GM15510 (cell line): ENCODE data around the gene ADAMTS20.

Experiments used
- POLR2A ChIP-seq: IDR thresholded peaks from 3 replicates; pipeline ENCODE4 v1.6.1; 2011; ENCODE audit warnings: borderline replicate concordance; ENCODE audit not compliant: insufficient read length; ENCODE audit errors: extremely low read depth

The ADAMTS20 gene

DNA sequence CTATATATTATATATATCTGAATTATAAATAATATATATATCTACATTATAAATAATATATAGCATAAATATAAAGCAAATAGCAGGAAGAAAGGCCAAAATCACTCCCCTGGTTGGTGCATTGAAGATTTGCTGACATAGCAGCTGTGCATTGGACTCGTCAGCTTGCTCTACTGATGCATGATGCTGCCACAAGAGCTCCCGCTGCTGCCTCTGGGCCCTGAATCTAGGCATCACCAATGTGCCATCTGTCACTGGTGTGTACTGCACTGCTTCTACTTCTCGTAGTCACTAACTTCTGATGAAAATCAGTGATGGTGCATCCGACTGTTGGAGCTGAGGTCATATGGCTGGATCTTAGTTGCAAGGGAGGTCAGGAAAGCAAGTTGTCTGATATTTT, 205.0 kb downstream of the ADAMTS20 start:
- TF ChIP-seq POLR2A, result no peak

DNA sequence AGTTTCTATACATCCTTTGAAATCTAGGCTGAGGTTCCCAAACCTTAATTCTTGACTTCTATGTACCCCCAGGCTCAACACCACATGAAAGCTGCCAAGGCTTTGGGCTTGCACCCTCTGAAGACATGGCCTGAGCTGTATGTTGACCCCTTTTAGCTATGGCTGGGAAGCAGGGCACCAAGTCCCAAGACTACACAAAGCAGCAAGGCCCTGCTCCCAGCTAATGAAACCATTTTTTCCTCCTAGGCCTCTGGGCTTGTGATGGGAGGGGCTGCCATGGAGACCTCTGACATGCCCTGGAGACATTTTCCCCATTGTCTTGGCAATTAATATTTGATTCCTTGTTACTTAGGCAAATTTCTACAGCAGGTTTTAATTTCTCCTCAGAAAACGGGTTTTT, 207.0 kb downstream of the ADAMTS20 start:
- no peak for TF ChIP-seq POLR2A

DNA sequence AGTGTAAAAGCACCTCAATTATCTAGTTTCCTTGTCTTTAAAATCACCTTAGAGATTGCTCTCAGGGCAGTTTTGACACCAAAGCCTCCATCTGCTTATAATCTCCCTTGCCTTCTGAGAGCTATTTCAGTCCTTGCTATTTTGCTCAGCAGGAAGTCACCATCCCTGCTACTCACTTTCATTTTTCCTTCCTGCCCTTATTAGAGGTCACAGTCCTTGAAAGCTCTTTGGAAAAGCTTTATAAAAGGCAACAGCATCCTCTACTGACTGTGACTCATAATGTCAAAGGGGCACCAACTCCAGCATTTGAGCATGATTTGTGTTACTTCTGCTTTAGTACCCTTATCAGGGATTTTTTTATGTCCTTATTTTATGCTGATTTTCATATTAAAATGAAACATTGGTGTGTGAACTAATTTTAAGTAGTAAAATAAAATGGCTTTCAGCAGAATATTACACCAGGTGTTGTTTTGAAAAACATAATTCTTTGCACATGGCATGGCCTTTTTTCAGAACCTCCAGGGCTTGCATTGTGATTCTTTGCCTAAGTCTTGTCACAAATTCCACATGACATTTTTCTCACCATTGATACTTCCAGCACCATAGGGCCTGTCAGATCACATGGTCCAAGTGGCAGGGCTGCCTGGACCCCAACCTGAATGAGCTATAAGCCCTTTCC, 213.0 kb downstream of the ADAMTS20 start:
- no peak for TF ChIP-seq POLR2A

DNA sequence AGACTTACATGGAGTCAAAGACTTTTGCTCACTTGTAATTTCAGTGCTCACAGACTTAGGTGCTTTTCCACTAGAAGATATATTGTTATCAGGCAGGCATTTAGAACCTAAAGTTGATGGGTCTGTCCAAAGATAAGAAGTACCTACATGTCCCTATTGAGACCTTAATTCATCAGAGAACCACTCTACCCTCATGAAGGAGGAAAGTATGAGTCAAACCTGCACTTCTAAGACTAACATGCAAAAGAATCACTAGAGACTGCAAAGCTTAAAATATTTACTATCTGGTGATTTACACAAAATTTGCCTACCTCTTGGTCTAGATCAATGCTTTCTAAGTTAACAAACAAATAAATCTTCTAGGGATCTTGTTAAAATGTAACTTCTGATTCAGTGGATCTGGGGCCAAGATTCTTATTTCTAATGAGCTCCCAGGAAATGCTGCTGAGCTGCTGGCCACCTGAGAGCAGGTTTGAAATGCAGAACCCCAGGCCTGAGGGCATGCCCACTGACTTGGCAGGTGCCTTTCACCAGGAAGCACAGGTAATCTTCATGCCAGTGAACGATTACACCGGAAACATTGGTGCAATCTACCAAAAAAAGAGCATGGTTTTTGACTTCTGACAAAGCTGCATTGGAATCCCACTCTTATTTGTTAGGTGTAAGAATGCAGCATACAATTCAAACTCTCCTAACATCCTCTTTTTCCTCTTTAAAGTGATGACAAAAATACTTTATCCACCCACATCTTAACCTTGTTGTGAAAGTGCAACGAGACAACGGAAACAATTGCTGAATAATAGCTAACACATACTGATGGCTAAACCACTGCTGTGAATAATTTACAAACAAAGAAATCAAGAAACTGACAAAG, 214.2 kb downstream of the ADAMTS20 start:
- no peak for TF ChIP-seq POLR2A

DNA sequence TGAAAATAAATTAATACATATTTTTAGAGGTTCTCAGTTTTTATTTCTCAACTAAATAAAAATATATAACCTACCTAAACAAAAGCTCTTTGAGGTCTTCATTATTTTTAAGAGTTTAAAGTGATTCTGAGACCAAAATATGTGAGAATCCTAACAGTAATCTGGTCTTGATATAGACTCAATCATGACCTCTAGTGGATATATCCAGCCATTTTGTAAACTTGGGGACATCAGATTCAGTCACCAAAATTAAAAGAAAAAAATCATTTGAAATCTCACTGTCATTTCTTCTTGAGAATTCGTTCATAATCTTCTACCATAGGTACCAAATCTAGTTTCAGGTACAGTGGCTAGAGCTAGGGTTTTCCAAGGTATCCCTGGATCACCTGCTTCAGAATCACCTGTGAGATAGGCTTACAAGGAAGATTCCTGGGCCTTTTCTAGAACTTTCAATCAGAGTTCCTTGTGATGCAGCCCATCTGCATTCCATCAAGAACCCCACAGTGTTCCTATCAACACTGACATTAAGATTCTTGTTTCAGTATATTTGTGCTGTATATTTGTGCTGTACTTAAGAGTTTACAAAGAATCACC, 214.9 kb downstream of the ADAMTS20 start:
- TF ChIP-seq POLR2A, result no peak

DNA sequence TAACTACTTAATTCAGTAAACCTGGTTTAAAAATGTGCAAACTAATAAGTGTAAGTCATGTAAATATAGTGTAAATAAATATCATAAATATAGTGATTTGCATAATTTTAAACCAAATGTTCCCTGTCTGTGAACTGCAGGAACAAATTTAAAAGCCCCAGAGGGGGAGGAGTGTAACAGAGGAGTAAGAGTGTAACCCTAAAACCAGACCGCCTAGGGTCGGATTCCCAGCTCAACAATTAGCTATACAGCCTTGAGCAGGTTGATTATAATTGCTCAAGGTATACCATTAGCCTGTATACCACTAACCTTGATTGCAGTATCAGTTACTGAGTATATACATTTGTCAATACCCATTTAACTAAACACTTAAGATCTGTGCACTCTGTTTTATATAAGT, 218.4 kb downstream of the ADAMTS20 start:
- TF ChIP-seq POLR2A, result no peak

DNA sequence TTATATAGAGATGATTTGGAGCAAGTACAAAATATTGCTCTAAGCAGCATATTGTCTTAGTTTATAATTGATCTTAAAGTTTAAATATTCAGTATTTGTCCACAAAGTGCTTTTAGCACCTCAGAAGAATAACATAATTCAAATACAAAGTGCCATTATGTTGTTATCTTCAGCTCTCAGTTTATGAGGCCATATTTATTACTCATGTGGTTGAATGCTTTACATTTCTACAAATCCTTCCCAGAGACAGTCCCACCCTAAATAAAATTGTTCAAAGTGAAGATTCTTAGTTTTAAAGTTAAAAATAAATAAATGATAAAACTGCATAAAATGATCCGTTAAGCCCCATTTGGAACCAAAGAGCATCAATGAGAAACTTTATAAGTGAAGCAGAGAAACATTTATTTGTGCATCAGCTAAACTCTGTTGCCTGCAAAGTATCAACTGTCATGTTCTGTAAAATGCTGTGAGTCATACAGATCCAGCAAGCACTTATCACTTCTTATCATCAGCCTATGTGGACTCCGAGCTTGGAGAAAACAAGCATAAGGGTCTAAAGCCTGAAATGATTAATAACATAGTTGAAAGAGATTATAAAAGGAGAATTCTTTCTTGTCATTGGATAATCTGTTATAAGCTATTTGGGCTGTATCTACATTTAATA, 218.9 kb downstream of the ADAMTS20 start:
- TF ChIP-seq POLR2A, result no peak

DNA sequence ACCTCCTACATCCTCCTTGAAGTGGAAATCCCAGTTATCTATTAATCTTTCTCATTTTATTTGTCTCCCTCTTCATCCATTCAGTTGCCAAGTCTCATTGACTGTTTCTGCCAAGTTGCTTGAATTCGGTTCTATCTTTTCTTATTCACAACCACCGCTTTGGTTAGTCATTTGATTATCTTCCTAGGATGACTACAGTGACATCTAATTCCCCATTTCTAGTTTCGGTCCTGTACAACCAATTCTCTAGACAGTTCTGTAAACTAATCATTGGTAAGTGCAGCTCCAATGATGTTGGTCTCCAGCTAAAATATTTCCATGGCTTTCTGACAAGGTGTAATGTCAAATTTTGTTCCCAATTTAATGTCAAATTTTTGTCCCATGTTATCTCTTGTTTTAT, 220.1 kb downstream of the ADAMTS20 start:
- no peak for TF ChIP-seq POLR2A

DNA sequence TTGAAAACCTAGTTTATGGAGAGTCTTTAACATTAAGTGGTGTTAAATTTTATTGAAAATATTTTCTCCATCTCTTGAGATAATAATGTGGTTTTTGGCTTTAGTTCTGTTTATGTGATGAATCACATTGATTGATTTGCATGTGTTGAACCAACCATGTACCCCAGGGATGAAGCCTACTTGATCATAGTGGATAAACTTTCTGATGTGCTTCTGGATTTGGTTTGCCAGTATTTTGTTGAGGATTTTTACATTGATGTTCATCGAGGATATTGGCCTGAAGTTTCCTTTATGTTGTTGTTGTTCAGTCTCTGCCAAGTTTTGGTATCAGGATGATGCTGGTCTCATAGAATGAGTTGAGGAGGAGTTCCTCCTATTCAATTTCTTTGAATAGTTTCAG, 222.6 kb downstream of the ADAMTS20 start:
- TF ChIP-seq POLR2A, result no peak

DNA sequence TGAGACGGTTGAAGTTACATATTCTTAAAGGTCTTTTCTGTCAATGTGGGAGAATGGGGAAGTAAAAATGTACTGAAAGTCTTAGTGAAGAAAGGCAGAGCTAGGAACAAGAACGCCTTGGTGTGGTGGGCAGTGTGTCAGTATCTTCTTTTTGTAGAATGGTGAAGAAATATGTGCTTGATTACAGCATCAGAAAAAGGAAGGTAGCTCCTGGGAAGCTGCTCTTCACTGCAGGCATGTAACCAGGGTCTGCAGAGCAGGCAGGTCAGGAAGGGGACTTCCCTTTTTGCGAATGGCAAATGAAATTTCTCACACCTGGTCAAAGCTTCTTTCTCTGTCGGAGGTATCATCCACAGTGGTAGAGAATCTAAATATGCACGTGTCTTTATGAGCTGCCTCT, 226.2 kb downstream of the ADAMTS20 start:
- TF ChIP-seq POLR2A, result no peak

DNA sequence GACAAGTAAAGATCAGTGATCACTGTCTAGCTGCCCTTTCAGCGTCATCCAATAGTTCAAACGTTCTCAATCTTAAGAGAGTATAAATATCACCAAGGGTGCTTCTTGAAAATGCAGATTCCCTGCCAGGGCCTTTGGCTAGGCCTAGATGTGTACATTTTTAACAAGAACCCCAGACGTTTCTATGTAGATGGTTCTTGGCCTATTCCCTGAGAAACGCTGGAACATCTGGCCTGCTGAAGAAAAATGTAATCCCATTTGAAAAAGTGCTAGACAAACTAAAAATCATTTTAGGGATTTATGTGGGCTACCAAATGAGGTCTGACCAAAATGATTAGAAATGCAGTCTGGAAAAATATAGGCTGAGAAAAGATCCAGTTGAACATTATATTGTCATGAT, 231.7 kb downstream of the ADAMTS20 start:
- no peak for TF ChIP-seq POLR2A

DNA sequence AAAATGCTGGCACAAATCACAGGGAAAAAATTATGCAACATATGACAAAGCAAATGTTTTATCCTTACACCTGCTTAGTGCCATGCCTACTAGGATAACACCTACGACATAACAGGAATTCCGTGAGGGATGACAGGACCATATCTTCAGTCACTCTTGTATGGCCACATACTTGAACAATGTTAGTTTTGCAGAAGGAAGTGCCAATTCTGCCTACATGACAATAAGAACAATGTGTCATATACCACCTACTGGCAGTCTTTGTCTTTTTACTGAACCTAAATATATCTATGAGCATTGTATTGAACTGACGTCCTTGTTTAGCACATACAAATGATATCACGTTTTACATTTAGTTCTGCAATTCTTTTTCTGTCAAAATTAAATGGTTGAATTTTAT, 234.0 kb downstream of the ADAMTS20 start:
- TF ChIP-seq POLR2A, result no peak

DNA sequence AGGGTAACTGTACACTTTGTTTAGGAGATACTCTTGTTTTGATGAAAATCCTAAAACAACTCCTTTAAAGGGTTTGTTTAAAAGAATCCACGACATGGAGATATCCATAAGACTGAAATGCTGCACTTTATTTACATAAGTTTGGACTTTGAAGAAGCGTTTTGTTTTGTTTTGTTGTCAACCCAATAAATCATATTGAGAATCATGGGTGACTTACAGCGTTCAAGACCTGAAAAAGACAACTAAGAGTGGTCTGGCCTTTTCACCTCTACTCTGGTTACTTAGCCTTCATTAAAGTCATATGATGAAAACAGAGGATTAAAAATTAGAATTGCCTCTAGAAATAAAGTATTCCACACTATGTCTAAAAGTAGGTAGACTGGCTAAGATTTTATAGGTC, 234.8 kb downstream of the ADAMTS20 start:
- no peak for TF ChIP-seq POLR2A

DNA sequence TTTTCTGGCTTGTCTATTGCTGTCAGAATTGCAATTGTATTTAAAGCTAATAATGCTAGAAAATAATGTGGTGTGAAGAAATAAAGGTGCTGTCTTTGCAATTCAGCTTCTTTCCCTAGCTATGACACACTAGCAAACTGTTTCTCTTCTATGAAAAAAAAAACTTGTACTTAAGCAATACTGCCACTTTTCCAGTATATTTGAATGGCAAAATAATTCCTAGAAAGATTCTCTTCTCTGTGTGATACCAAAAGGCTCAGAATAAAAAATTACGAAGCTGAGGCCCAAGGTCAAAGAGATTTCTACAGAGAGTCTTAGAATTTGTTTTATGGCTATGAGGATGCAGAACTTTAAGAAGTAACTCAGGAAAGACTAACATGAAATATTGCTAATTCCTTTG, 235.5 kb downstream of the ADAMTS20 start:
- no peak for TF ChIP-seq POLR2A

DNA sequence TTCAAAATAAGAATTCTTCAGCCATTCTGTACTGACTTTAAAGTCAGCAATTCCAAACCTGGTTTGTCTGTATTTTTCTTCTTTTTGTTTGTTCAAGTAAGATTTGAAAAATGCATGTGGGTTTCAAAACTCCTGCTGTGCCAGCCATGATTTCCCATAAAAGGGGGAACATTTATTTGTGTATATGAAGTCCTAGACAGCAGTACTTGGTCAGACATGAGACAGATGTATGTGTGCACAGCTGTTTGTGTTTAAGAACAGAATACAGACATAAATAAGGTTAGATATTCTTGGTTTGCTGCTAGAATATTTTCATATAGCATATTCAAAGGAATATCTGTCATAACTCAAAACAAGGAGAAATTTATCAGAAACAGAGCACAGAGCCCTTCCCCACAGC, 236.0 kb downstream of the ADAMTS20 start:
- no peak for TF ChIP-seq POLR2A
